Activated CD4-positive, alpha-beta T cell treated with anti-CD3 and anti-CD28 coated beads, Interleukin-2, amount 10 ng/mL, durations not matched to agents 7 days and 5 days (primary cell): ENCODE results near the gene PFN4. TPM values are rescaled to one million over a fixed set of nuclear protein-coding genes. Genes with fewer than 3 reads are reported as not detected.
"Not testable (repeated sequence)": the region's sequence is repeated elsewhere in the genome, so short reads cannot be mapped to it uniquely, and the experiment has no call there.

Experiments
- CTCF ChIA-PET: fragments of 350-600 bp; sonication (Branson Sonifier 250); formaldehyde crosslinking; loops from one replicate; lab custom pipeline; 2021; ENCODE audit warnings: antibody characterized with exemption; lab: Charles Lee
- POLR2A ChIA-PET: fragments of 350-600 bp; sonication (Branson Sonifier 250); formaldehyde crosslinking; loops from one replicate; lab custom pipeline; 2021; ENCODE audit warnings: antibody characterized with exemption; lab: Charles Lee
- DNase-seq: peaks from one replicate; pipeline ENCODE4 v3.0.0-alpha.2; 2020
- H3K27ac Mint-ChIP-seq: one replicate; pipeline ENCODE4 v1.8.0; 2021; ENCODE audit warnings: mild to moderate bottlenecking, moderate library complexity, mixed read lengths
- H3K27me3 Mint-ChIP-seq: one replicate; pipeline ENCODE4 v1.8.0; 2021; ENCODE audit warnings: mixed read lengths
- H3K36me3 Mint-ChIP-seq: one replicate; pipeline ENCODE4 v1.8.0; 2021; ENCODE audit warnings: low read depth, mixed read lengths
- H3K4me1 Mint-ChIP-seq: one replicate; pipeline ENCODE4 v1.8.0; 2021; ENCODE audit warnings: mixed read lengths
- H3K4me3 Mint-ChIP-seq: one replicate; pipeline ENCODE4 v1.8.0; 2021; ENCODE audit warnings: mild to moderate bottlenecking, moderate library complexity, mixed read lengths
- H3K9me3 Mint-ChIP-seq: one replicate; pipeline ENCODE4 v1.8.0; 2021; ENCODE audit warnings: mixed read lengths
- total RNA-seq, 2 experiments: library from RNA; stranded (reverse); gene quantifications; one replicate each; pipeline ENCODE4 v1.2.3, GENCODE V29; 2021

PFN4 gene
- total RNA-seq, 2 experiments from 2014 or later, result not detected

DNA sequence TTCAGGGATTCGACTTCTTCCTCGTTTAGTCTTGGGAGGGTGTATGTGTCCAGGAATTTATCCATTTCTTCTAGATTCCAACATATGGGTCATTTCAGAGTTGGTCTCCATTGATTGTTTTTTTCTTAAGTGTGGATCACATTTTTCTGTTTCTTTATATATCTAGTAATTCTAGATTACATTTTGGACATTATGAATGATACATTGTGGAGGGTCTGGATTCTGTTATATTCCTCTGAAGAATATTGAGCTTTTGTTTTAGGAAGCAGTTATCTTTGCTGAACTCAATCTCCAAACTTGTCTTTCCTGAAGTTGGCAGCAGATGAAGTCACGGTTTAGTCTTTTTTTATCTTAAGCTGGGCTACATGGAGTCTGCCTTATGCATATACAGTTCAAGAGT is 9.4 kb upstream of the PFN4 start:
- CTCF ChIA-PET, result no interaction called here
- Mint-ChIP-seq H3K27me3 (no peaks in the 10 kb centered on the region), H3K27ac (no peak overlapping the region), H3K4me3 (no peak overlapping the region), H3K9me3 (peaks cover 6% of the 10 kb centered on the region), H3K36me3 (peaks cover 5% of the 10 kb centered on the region), H3K4me1 (peaks cover 9% of the 10 kb centered on the region)
- no peak for DNase-seq
- POLR2A ChIA-PET, result no interaction called here

DNA sequence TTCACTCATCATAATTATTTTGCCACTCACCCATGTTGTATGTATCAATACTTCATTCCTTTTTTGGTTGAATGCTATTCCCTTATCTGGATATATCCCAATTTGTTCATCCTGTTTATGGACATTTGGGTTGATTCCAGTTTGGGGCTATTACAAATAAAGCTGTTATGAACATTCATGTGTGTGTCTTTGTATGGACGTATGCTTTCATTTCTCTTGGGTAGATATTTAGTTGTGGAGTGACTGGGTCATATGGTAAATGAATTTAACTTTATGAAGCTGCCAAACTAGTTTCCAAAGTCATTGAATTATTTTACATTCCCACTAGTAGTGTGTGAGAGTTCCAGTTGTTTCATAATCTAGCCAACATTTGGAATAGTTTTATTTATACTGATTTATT is 2.8 kb upstream of the PFN4 start:
- Mint-ChIP-seq H3K27me3 (peaks cover 3% of the 10 kb centered on the region), H3K4me1 (peaks cover 26% of the 10 kb centered on the region), H3K27ac (no peak overlapping the region), H3K4me3 (no peak overlapping the region), H3K36me3 (peaks cover 5% of the 10 kb centered on the region), H3K9me3 (no peaks in the 10 kb centered on the region)
- CTCF ChIA-PET, result interaction anchor here (1.3 kb wide), 1 partner anchor 47 kb away, joined by 3 read pairs; no protein-coding TSS in a partner anchor
- POLR2A ChIA-PET, result no interaction called here
- DNase-seq, result no peak

DNA sequence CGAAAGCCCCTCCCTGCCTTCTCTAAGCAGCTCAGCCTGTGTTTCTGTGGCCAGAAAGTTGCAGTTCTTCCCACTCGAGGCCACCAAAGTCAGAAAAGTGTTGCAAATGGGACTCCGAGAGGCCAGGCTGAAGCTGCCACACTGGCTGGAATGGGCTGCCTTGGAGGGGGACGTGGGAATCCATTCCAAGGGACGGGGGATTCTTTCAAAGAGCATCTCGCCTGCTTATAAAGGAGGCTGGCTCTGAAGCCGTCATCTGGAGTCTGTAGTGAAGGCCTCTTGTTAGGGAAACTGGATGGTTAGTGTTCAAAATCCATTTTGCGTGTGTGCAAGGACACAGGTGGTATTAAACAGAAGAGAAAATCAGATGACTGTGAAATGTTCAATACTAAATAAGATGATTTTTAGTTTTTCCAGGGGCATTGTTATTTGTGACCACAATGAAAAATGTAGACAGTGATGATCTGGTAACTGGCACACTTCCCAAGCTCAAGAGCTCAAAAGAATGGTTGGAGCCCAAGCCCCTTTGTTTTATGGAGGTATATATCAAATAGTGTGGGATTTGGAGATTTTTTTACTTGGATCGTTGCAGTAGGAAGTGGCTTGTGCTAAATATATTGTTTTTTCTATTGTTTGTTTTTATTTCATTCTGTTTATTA is 917 bp upstream of the PFN4 start:
- H3K27me3 Mint-ChIP-seq, result peaks cover 3% of the 10 kb centered on the region
- ChIA-PET POLR2A (no interaction called here), CTCF (interaction anchor here (0.5 to 1.7 kb wide), 5 partner anchors 9 to 318 kb away, joined by 3 to 6 read pairs (median 3); no protein-coding TSS in a partner anchor)
- H3K4me3 Mint-ChIP-seq, result peak overlapping the region; percentile 75
- peak overlapping the region; percentile 72 for H3K27ac Mint-ChIP-seq
- peaks cover 5% of the 10 kb centered on the region for H3K36me3 Mint-ChIP-seq
- DNase-seq, result no peak
- peaks cover 20% of the 10 kb centered on the region for H3K4me1 Mint-ChIP-seq
- no peaks in the 10 kb centered on the region for H3K9me3 Mint-ChIP-seq

DNA sequence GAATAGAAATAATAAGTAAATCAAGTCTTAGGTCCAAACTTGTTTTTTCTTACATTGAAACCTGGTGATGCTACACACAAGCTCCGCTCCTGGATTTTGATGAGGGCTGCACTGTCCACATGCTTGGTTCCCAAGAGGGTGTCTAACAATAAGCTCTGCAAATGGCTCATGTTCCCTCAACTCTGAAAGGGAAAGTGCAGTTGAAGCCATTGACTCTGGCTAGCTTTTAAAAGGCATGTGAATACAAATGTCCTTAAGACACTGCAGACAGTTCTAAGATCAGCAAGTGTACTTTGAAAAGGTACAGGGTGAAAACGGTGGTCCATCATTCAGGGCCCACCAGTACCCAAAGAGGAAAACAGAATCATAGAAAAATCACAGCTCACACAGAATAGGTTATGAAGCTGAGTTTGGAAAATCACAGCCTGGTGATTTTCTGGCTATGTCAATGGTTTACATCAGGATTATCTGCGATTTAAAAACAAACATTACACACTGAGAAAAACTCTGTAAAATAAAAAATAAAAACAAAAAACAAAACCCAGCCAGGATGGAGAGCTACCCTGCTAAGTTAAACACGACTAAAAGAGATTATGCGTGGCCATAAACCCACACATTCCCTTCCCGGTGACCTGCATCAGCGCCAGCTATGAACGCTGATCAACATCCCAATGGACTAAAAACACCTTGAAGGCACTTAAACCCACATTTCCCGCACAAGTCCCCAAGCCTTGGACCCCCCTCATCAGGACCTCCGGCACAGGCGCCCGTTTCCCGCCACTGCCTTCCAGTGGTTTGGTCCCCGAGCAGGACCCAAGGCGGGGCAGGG is 554 bp downstream of the PFN4 start:
- Mint-ChIP-seq H3K27me3 (peaks cover 3% of the 10 kb centered on the region), H3K27ac (peak overlapping the region; percentile 89), H3K4me3 (peak overlapping the region; percentile 79), H3K36me3 (peaks cover 3% of the 10 kb centered on the region), H3K4me1 (peaks cover 17% of the 10 kb centered on the region), H3K9me3 (no peaks in the 10 kb centered on the region)
- CTCF ChIA-PET, result interaction anchor here (0.7 to 2.5 kb wide), 4 partner anchors 10 to 39 kb away, joined by 3 to 6 read pairs (median 4); partner anchors contain the start of gene TP53I3
- no peak for DNase-seq
- POLR2A ChIA-PET, result no interaction called here

DNA sequence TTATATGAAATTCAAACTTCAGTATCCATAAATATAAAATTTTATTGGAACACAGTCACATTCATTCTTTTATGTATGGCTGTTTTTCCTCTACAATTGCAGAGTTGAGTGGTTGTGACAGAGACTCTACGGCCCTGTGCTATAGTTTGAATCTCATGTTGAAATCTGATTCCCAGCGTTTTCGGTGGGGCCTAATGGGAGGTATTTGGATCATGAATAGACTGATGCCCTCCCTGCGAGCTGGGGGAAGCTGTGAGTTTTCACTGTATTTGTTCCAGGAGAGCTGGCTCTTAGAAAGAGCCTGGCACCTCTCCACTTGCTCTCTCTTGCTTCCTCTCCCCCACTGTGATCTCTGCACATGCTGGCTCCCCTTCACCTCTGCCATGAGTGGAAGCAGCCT is 1.7 kb downstream of the PFN4 start:
- no peak overlapping the region for H3K27ac Mint-ChIP-seq
- ChIA-PET CTCF (interaction anchor here (0.6 to 2.5 kb wide), 3 partner anchors 14 to 929 kb away, joined by 3 to 6 read pairs (median 4); partner anchors contain the start of gene TP53I3), POLR2A (no interaction called here)
- DNase-seq, result no peak
- H3K4me1 Mint-ChIP-seq, result peaks cover 17% of the 10 kb centered on the region
- no peaks in the 10 kb centered on the region for H3K9me3 Mint-ChIP-seq
- H3K27me3 Mint-ChIP-seq, result peaks cover 3% of the 10 kb centered on the region
- peaks cover 3% of the 10 kb centered on the region for H3K36me3 Mint-ChIP-seq
- H3K4me3 Mint-ChIP-seq, result no peak overlapping the region

DNA sequence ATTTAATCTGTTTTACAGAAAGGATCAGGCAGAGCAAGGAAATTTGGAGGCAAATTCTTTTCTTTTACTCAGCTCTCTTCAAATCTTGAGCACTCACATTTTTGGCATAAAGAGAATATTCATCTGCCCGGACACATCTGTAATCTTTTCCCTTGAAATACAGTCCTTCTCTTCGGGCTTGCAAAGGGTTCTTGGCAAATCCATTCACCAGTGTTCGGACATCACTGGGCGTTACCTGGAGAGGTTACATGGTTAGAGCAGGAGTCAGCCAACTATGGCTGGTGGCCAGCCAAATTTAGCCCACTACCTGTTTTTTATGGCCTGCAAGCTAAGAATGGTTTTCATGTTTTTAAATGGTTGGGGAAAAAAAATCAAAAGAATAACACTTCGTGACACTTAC is 2.1 kb downstream of the PFN4 start:
- no peaks in the 10 kb centered on the region for H3K9me3 Mint-ChIP-seq
- DNase-seq, result no peak
- H3K27ac Mint-ChIP-seq, result no peak overlapping the region
- H3K36me3 Mint-ChIP-seq, result peaks cover 3% of the 10 kb centered on the region
- H3K27me3 Mint-ChIP-seq, result peaks cover 3% of the 10 kb centered on the region
- CTCF ChIA-PET, result interaction anchor here (0.6 to 2.5 kb wide), 2 partner anchors 37 to 929 kb away, joined by 3 to 6 read pairs; partner anchors contain the start of gene TP53I3
- H3K4me1 Mint-ChIP-seq, result peaks cover 17% of the 10 kb centered on the region
- POLR2A ChIA-PET, result no interaction called here
- no peak overlapping the region for H3K4me3 Mint-ChIP-seq

GRCh38 chr2:24117902-24118301 is 5.2 kb downstream of the PFN4 start:
- no peak overlapping the region for H3K27ac Mint-ChIP-seq

GRCh38 chr2:24115057-24115456 is 8.1 kb downstream of the PFN4 start:
- Mint-ChIP-seq H3K4me1 (no peaks in the 10 kb centered on the region), H3K4me3 (no peak overlapping the region), H3K36me3 (no peaks in the 10 kb centered on the region), H3K27ac (no peak overlapping the region), H3K9me3 (no peaks in the 10 kb centered on the region), H3K27me3 (no peaks in the 10 kb centered on the region)
- no peak for DNase-seq
- POLR2A ChIA-PET, result no interaction called here
- CTCF ChIA-PET, result interaction anchor here (1.0 to 1.4 kb wide), 3 partner anchors 8 to 280 kb away, joined by 3 to 5 read pairs (median 3); partner anchors contain the start of gene FAM228B

More at GRCh38 chr2:24117902-24118301, 5.2 kb downstream of the PFN4 start:
- Mint-ChIP-seq H3K9me3 (no peaks in the 10 kb centered on the region), H3K4me1 (peaks cover 6% of the 10 kb centered on the region), H3K36me3 (no peaks in the 10 kb centered on the region), H3K27me3 (no peaks in the 10 kb centered on the region), H3K4me3 (no peak overlapping the region)
- CTCF ChIA-PET, result interaction anchor here (1.6 kb wide), 1 partner anchor 34 kb away, joined by 4 read pairs; no protein-coding TSS in a partner anchor
- DNase-seq, result no peak
- POLR2A ChIA-PET, result no interaction called here

DNA sequence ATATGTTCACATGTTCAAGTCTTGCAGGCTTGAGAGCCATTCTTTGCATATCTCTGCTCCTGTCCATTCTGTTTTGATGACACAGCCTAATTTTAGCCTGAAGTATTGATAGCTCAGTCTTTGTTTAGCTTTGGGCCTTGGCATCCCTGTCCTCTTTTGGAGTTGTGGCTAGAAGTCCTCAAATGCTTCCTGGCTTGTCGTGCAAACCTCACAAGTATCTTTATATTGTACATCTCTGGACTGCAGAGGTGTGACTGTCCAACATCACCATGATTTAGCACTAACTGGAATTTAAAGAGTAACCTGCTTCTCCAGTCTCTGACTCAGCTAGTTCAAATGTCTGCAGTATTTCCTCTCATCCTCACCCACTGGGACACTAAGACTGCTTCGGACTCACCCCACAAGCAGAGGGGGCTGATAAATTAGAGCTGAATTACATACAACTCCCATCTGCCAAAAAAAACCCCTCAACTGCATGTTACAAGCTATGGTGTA is 11.7 kb downstream of the PFN4 start:
- peaks cover 3% of the 10 kb centered on the region for H3K27me3 Mint-ChIP-seq
- no peak for DNase-seq
- ChIA-PET POLR2A (no interaction called here), CTCF (no interaction called here)
- H3K27ac Mint-ChIP-seq, result no peak overlapping the region
- peaks cover 22% of the 10 kb centered on the region for H3K9me3 Mint-ChIP-seq
- no peak overlapping the region for H3K4me3 Mint-ChIP-seq
- no peaks in the 10 kb centered on the region for H3K4me1 Mint-ChIP-seq
- H3K36me3 Mint-ChIP-seq, result no peaks in the 10 kb centered on the region

GRCh38 chr2:24110660-24111303 is 12.4 kb downstream of the PFN4 start:
- Mint-ChIP-seq H3K9me3 (peaks cover 26% of the 10 kb centered on the region), H3K36me3 (peaks cover 3% of the 10 kb centered on the region), H3K4me3 (no peak overlapping the region), H3K4me1 (no peaks in the 10 kb centered on the region), H3K27me3 (peaks cover 3% of the 10 kb centered on the region), H3K27ac (no peak overlapping the region)
- POLR2A ChIA-PET, result no interaction called here
- no peak for DNase-seq
- CTCF ChIA-PET, result interaction anchor here (0.6 to 1.3 kb wide), 3 partner anchors 11 to 28 kb away, joined by 3 to 4 read pairs (median 4); partner anchors contain the start of gene TP53I3

DNA sequence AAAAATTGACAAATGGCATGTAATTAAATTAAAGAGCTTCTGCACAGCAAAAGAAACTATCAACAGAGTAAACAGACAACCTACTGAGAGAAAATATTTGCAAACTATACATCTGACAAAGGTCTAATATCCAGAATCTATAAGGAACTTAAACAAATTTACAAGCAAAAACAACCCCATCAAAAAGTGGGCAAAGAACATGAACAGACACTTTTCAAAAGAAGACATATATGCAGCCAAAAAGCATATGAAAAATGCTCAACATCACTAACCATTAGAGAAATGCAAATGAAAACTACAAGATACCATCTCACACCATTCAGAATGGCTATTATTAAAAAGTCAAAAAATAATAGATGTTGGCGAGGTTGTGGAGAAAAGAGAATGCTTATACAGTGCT is 13.7 kb downstream of the PFN4 start:
- H3K4me3 Mint-ChIP-seq, POLR2A ChIA-PET, DNase-seq, H3K36me3 Mint-ChIP-seq, H3K27ac Mint-ChIP-seq, H3K27me3 Mint-ChIP-seq, H3K4me1 Mint-ChIP-seq: not testable (repeated sequence)
- CTCF ChIA-PET, result interaction anchor here (0.7 to 1.3 kb wide), 2 partner anchors 13 to 26 kb away, joined by 3 read pairs; no protein-coding TSS in a partner anchor
- peaks cover 26% of the 10 kb centered on the region for H3K9me3 Mint-ChIP-seq

DNA sequence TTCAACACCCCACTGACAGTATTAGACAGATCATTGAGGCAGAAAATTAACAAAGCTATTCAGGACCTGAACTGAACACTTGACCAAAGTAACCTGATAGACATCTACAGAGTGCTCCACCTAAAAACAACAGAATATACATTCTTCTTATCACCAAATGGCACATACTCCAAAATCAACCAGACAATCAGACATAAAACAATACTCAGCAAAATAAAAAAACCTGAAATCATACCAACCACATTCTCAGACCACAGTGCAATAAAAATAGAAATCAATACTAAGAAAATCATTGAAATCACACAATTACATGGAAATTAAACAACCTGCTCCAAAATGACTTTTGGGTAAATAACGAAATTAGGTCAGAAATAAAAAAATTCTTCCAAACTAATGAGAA is 15.8 kb downstream of the PFN4 start:
- ChIA-PET POLR2A (no interaction called here), CTCF (interaction anchor here (0.6 to 2.1 kb wide), 4 partner anchors 8 to 992 kb away, joined by 3 to 5 read pairs (median 4); no protein-coding TSS in a partner anchor)
- H3K27me3 Mint-ChIP-seq, result peaks cover 3% of the 10 kb centered on the region
- DNase-seq, result no peak
- H3K4me1 Mint-ChIP-seq, result no peaks in the 10 kb centered on the region
- no peak overlapping the region for H3K27ac Mint-ChIP-seq
- H3K36me3 Mint-ChIP-seq, result peaks cover 6% of the 10 kb centered on the region
- H3K4me3 Mint-ChIP-seq, result no peak overlapping the region
- peaks cover 26% of the 10 kb centered on the region for H3K9me3 Mint-ChIP-seq
